GM19099 (cell line): ENCODE measurements around the gene PIMREG.

ENCODE experiments used
- POLR2A ChIP-seq: IDR thresholded peaks from 3 replicates; pipeline ENCODE4 v1.6.1; 2011; ENCODE audit warnings: low read depth; ENCODE audit not compliant: insufficient read length; ENCODE audit errors: extremely low read depth

The PIMREG gene

GRCh38 chr17:6475411-6475810, 31.2 kb downstream of the PIMREG start:
- TF ChIP-seq POLR2A, result no peak

GRCh38 chr17:6476076-6476809, 32.0 kb downstream of the PIMREG start:
- no peak for TF ChIP-seq POLR2A

GRCh38 chr17:6476810-6477179, 32.5 kb downstream of the PIMREG start:
- no peak for TF ChIP-seq POLR2A

DNA sequence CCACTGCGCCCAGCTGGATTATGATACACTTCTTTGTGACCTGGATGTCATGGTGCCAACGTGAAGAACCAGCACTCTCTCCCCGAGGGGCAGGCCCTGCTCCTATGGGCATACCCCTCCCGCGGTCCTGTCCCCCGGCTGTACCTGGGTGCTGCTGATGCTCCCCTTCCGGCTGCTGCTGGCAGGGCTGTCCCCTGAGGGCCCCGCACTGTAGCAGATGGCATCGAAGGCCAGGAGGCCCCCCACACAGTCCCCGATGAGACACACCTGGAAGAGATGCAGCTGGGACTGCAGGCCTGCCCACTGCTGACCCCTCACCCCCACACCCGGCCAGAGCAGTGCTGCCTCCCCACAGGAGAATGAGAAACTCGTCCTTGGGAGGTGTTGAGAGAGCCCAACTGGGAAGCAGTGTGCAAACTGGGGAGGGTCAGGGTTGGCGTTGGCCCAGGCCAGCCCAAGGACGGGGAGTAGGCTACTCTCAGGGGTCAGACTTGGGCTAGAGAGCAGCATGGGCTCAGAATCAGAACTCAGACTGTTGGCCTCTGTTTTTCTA, 33.7 kb downstream of the PIMREG start:
- TF ChIP-seq POLR2A, result no peak

DNA sequence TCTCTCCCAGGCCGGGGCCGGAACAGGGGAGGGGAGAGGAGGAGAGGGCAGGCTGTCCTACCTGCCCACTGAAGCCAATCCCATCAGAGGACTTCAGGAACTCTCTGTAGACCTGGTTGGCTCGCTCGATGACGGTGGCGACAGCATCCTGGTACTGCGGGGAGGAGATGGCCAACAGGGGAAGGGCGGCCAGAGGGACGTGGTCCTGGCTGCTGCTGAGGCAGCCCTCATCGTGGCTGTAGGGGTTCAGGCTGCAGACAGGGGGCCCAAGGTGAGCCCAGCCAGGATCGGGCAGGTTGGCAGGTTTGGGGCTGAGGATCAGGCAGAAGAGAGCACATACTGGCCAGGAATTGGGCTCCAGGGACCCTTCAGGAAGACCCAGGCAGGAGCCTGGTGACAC, 34.2 kb downstream of the PIMREG start:
- no peak for TF ChIP-seq POLR2A

DNA sequence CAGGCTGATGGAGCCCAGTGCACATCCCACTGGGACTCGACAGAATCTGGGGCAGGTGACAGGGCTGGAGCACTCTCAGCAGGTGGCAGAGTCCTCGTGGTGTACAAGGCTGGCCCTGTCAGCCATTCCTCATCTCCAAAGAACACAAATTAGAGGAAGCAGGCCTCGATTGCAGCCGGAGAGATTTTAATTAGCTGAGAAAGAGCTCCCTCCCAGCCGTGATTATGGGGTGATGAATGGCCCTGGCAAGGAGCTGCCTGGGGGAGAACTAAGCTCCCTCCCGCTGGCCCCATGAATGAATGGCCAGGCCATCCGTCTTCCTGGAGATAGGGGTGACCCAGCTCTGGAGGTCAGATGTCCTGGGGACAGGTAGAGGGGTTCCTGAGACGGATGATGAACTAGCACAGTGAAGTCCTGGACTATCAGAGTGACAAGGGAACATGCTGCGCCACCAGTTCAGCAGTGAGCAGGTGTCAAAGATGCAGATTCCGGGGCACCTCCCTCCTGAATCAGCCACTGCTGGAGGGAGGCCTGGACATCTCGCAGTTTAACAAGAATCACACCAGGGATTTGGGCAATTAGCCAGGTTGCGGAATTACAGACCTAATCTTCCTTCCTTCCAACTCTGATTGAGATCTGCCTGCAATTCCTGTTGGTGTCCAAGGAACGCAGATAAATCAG, 35.5 kb downstream of the PIMREG start:
- no peak for TF ChIP-seq POLR2A

DNA sequence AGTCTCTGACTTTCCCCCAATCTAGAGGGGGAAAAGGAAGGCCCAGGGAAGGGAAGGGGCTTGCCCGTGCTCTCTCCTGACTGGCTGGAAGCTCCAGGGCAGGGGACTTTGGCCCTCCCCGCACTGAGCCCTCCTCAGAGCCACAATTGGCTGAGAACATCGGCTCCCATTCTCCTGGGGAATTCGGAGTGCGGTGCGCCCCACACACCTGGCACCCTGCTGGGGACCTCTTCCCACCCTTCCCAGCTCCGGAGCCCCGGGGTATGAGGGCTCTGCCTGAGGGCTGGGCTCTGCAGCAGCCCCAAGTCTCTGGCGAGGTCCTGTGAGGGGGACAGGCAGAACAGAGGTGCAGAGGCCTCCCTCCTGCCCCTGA, 36.0 kb downstream of the PIMREG start:
- no peak for TF ChIP-seq POLR2A

DNA sequence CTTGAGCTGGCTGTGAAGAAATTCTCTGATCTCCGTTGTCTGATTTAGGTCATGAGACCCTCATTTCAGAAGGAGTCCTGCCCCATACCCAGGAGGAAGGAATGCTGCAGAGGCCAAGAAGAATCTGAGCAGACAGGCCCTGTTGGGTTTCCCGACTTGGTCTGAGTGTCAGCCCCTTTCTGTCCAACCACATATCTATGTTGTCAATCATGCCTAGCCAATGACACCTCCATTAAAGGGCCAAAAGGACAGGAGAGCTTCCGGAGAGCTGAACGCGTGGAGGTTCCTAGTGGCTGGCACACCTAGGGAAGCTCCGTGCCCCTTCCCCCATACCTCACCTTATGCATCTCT, 37.8 kb downstream of the PIMREG start:
- no peak for TF ChIP-seq POLR2A

GRCh38 chr17:6483507-6483906, 39.3 kb downstream of the PIMREG start:
- no peak for TF ChIP-seq POLR2A

DNA sequence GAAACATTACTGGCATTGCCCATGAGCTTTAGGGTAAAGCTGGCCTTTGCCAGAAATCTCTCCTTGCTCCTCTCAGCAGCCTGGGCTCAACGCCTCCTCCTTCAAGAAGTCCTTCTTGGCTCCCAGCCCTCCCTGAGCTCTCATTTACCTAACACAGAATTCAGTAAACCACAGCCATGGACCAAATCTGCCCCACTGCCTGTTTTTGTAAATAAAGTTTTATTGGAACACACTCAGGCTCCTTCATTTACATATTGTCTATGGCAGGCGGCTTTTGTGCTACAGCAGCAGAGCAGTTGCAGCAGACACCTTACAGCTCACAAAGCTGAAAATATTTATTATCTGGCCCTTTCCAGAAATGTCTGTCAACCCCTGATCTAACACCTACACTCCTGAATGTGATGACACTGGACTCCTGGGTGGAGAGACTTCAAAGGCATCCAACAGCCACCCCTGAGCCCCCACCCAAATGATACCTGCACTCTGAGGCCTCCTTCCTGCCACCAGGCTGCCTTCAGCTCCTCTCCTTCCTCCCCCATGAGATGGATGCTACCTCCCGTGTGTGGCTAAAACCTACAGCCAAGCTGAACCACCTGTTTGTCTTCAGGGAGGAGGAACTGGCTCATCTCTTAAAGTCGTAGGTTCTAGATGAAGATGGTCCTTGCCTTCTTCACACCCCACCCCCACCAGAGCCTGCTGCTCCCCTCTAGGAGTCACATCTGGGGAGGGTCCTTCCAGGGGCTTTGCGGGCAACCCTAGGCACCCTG, 41.6 kb downstream of the PIMREG start:
- TF ChIP-seq POLR2A, result no peak

DNA sequence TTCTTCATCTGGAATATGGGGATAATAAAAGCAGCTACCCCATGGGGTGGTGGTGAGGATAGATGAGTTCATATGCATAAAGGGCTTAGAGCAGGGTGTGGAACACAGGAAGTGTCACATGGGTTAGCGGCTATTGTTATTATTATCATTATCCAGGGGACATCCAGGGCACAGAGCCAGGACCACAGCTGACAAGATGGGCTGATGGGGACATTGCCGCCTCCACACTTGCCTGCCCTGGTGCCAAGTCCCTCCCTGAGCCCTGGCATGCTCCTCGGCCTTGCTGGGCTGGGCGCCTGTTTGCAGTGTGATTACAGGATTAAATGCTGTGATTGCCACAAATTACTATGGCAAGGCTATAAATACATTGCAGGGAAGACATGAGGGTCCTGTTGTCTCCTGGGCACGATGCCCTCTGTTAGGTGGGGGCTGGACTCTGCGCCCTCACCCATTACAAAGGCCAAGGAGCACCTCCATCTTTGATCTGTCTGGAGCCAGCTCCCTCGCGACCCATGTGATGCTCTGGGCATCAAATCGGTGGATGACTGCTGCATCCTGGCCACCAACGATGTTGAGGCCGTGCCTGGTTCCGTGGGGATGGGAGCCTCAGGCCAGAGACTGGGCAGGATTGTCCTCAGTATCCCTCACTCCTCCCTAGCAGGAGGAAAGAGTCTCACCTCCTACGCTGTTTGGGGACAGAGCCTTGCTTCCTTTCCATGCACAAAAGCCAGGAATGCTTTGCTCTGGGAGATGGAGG, 43.2 kb downstream of the PIMREG start:
- no peak for TF ChIP-seq POLR2A

GRCh38 chr17:6488008-6488539, 43.8 kb downstream of the PIMREG start:
- TF ChIP-seq POLR2A, result no peak

DNA sequence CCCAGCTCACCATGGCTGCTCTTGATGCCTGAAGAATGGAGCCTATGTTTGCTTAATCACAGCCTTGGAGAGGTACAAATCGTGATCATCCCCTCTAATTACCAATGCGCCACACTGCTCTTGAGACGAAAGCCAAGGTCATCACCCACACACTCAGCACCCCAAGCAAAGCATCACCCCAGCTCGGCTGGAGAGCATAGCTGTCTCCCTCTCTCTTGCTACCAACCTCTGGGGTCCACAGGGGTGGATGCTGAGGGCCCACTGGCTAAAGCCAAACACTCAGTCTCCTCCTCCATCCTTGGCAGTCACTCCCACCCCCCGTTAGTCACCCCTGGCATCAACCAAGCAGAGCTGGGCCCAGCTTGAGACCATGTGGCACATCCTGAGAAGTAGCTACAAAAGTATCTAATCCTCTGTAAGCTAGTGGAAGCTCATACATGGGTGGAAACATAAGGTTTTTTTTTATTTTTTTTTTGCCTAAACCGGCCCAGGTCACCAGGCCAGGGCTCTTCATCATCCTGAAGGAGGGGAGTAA, 44.8 kb downstream of the PIMREG start:
- no peak for TF ChIP-seq POLR2A

DNA sequence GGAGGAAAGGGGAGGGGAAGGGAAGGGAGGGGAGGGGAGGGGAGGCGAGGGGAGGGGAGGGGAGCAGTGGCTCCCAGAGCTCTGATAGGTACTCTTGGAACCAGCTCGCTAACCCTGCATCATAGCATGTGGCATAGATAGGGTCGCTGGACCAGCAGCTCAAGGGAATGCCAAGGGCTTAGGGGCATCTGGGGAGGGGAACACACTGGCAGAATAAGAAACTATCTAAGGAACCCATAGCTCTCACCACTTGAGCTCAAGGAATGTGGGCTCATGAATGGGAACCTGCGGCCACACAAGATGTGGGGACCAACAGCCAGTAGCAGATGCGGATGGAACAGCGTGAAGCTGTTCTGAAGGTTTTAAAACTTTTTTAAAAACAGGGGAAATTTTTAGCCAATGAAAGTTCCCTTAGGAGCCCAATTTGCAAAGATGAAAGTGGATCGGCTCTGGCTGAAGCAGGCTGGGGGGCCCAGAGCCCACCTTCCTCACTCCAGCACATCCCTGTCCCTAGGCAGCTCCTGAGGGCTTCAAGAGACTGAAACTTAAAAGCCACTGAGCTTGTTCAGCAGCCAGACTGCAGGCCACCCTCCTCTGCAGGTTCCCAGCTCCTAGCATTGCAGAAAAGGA, 46.9 kb downstream of the PIMREG start:
- TF ChIP-seq POLR2A, result no peak
